ENCODE results near the gene HSPA12B. TPM values are rescaled to one million over a fixed set of nuclear protein-coding genes. Genes with fewer than 3 reads are reported as not detected.
A peak's percentile ranks its signal among the peaks of the same experiment; 100 is the strongest.

HSPA12B gene
- total and polyA plus RNA-seq, 11 donors, result 10.4 to 35.7 (median 14.3) TPM

GRCh38 chr20:3735768-3736167 lies 3.3 kb downstream of the HSPA12B start:
- peaks cover 0 to 18% (median 0%) of the 10 kb centered on the region in 9 donors for H3K27me3 ChIP-seq
- peaks cover 0 to 6% (median 0%) of the 10 kb centered on the region in 9 donors for H3K36me3 ChIP-seq
- no peak overlapping the region for H3K4me3 ChIP-seq
- no peak for TF ChIP-seq CTCF (IDR thresholded peaks at IDR 0.05)
- no peak for TF ChIP-seq POLR2A (IDR thresholded peaks at IDR 0.05)
- 77 to 88% (median 81%) methylated on average over 4 of the region's 4 CpGs for WGBS, 4 donors
- ATAC-seq (no peak), DNase-seq (peak in 2 of 5 donors; percentile 3 to 6)
- peaks cover 0 to 81% (median 40%) of the 10 kb centered on the region in 12 donors for H3K4me1 ChIP-seq
- no peaks in the 10 kb centered on the region for H3K9me3 ChIP-seq
- intact Hi-C loops (cut with DNase I), result no loop called here
- H3K27ac ChIP-seq, result peak overlapping the region in 2 of 12 donors; percentile 24 to 37

DNA sequence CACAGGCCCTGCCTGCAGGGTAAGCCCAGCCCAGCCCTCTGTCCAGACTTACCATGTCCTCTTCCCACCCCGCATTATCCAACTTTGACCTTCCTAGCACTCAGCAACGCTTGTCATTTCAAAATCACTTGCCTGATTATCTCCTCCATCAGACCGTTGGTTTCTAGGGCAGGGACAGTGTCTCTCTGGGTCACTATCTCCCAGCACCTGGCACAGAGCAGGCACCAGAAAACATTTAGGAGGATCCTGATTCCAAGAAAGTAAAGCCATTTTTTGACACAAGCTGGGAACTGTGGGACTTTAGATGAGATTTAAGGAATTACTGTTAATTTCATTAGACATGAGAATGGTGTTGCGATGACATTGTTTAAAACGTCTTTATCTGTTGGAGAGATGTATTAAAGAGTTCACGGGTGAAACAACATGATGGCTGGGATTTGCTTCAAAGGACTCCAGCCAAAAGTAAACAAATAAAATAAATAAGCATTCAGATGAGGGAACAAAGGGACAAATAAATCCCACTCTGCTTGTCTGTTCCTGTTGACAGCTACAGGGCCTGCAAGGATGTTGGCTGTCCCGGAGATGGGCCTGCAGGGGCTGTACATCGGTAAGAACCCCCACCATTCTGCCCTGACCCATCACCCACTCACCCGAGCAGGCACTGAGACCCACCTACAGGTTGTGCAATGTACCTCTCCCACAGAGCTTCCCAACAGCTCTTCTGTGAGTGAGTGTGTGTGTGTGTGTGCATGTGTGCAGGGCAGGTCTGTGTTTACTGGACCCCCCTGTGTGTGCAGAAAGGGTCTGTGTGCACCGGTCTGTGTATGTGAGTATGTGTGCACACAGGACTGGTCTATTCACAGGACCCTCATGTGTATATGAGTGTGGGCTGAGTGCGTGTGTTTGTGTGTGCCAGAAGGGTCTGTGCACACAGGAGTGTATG lies 5.9 kb downstream of the HSPA12B start:
- H3K27me3 ChIP-seq, result peaks cover 0 to 2% (median 0%) of the 10 kb centered on the region in 9 donors
- intact Hi-C loops (cut with DNase I), result loop anchor here in 1 of 10 donors (1.0 kb wide), 1 partner anchor 8 kb away; no protein-coding TSS in a partner anchor
- no peak for TF ChIP-seq CTCF (IDR thresholded peaks at IDR 0.05)
- TF ChIP-seq POLR2A (IDR thresholded peaks at IDR 0.05), result no peak
- ATAC-seq (no peak), DNase-seq (peak in 1 of 5 donors; percentile 48)
- peak overlapping the region in 4 of 12 donors; percentile 4 to 21 (median 6) for H3K4me3 ChIP-seq
- H3K4me1 ChIP-seq, result peaks cover 0 to 79% (median 34%) of the 10 kb centered on the region in 12 donors
- H3K27ac ChIP-seq, result peak overlapping the region in 10 of 12 donors; percentile 22 to 92 (median 52)
- peaks cover 0 to 15% (median 0%) of the 10 kb centered on the region in 9 donors for H3K36me3 ChIP-seq
- WGBS, 4 donors, result 51 to 62% (median 54%) methylated on average over 10 to 11 of the region's 11 CpGs
- H3K9me3 ChIP-seq, result no peaks in the 10 kb centered on the region

- peaks cover 0 to 77% (median 38%) of the 10 kb centered on the region in 12 donors for H3K4me1 ChIP-seq
- intact Hi-C loops (cut with DNase I), result loop anchor here in 1 of 10 donors (1.0 kb wide), 1 partner anchor 9 kb away; no protein-coding TSS in a partner anchor
Observed at GRCh38 chr20:3739054-3739925, 6.8 kb downstream of the HSPA12B start.

More at GRCh38 chr20:3739054-3739925, 6.8 kb downstream of the HSPA12B start:
- H3K4me3 ChIP-seq, result peak overlapping the region in 3 of 12 donors; percentile 5 to 21 (median 8)
- H3K9me3 ChIP-seq, result no peaks in the 10 kb centered on the region
- peak; percentile 68 to 79 (median 75) for DNase-seq
- H3K27me3 ChIP-seq, result no peaks in the 10 kb centered on the region
- ATAC-seq, result peak; percentile 66 to 93 (median 79)
- H3K36me3 ChIP-seq, result peaks cover 0 to 24% (median 5%) of the 10 kb centered on the region in 9 donors
- H3K27ac ChIP-seq, result peak overlapping the region; percentile 70 to 95 (median 86)
- TF ChIP-seq CTCF (IDR thresholded peaks at IDR 0.05), result no peak
- TF ChIP-seq POLR2A (IDR thresholded peaks at IDR 0.05), result no peak
- WGBS, 4 donors, result 45 to 67% (median 60%) methylated on average over 18 to 19 of the region's 19 CpGs

All from heart left ventricle (tissue), 16 donors.